ENCODE data around the gene GRIP1. TPM values are rescaled to one million over a fixed set of nuclear protein-coding genes. Genes with fewer than 3 reads are reported as not detected.

GRIP1 gene
- total and polyA plus RNA-seq, 2 donors from 2014 or later, result 3.9 to 18.4 TPM

- DNase-seq (no peak), FAIRE-seq (no peak)
- intact Hi-C loops (cut with DNase I), result no loop called here
- no peaks in the 10 kb centered on the region for H3K36me3 ChIP-seq (ENCODE audit: control insufficient read depth in 2 of 3, insufficient read depth in 3 of 3, low read length in 3 of 3)
- H3K9ac ChIP-seq (ENCODE audit: low read length in 3 of 3), result no peak overlapping the region
- no peak overlapping the region for H3K4me3 ChIP-seq (ENCODE audit: low read length in 3 of 3)
- no peaks in the 10 kb centered on the region for H3K27me3 ChIP-seq (ENCODE audit: control insufficient read depth, insufficient read depth, low read length)
- no peak for TF ChIP-seq CTCF (IDR thresholded peaks at IDR 0.05; ENCODE audit: borderline replicate concordance, extremely low read depth, insufficient read depth)
- H3K9me3 ChIP-seq (ENCODE audit: control insufficient read depth in 2 of 3, insufficient read depth in 1 of 3, low read length in 3 of 3), result no peaks in the 10 kb centered on the region
- peaks cover 0 to 5% (median 0%) of the 10 kb centered on the region in 3 donors for H3K4me1 ChIP-seq (ENCODE audit: control insufficient read depth in 2 of 3, insufficient read depth in 2 of 3, low read depth in 1 of 3, low read length in 3 of 3)
- H3K27ac ChIP-seq (ENCODE audit: low read depth in 2 of 2, low read length in 2 of 2), result no peak overlapping the region
These were observed 76.3 kb downstream of the GRIP1 start for GRCh38 chr12:66602483-66603143.

GRCh38 chr12:66600903-66601302 lies 78.0 kb downstream of the GRIP1 start:
- intact Hi-C loops (cut with DNase I), result no loop called here
- Histone ChIP-seq H3K4me1 (ENCODE audit: control insufficient read depth in 2 of 3, insufficient read depth in 2 of 3, low read depth in 1 of 3, low read length in 3 of 3) (peaks cover 0 to 5% (median 0%) of the 10 kb centered on the region in 3 donors), H3K27ac (ENCODE audit: low read depth in 2 of 2, low read length in 2 of 2) (no peak overlapping the region), H3K27me3 (ENCODE audit: control insufficient read depth, insufficient read depth, low read length) (no peaks in the 10 kb centered on the region), H3K9ac (ENCODE audit: low read length in 3 of 3) (no peak overlapping the region), H3K36me3 (ENCODE audit: control insufficient read depth in 2 of 3, insufficient read depth in 3 of 3, low read length in 3 of 3) (no peaks in the 10 kb centered on the region), H3K9me3 (ENCODE audit: control insufficient read depth in 2 of 3, insufficient read depth in 1 of 3, low read length in 3 of 3) (no peaks in the 10 kb centered on the region), H3K4me3 (ENCODE audit: low read length in 3 of 3) (no peak overlapping the region)
- no peak for FAIRE-seq
- no peak for DNase-seq
- TF ChIP-seq CTCF (IDR thresholded peaks at IDR 0.05; ENCODE audit: borderline replicate concordance, extremely low read depth, insufficient read depth), result no peak

GRCh38 chr12:66599816-66600215 lies 79.1 kb downstream of the GRIP1 start:
- intact Hi-C loops (cut with DNase I), result no loop called here
- Histone ChIP-seq H3K27me3 (ENCODE audit: control insufficient read depth, insufficient read depth, low read length) (no peaks in the 10 kb centered on the region), H3K4me3 (ENCODE audit: low read length in 3 of 3) (no peak overlapping the region), H3K36me3 (ENCODE audit: control insufficient read depth in 2 of 3, insufficient read depth in 3 of 3, low read length in 3 of 3) (no peaks in the 10 kb centered on the region), H3K4me1 (ENCODE audit: control insufficient read depth in 2 of 3, insufficient read depth in 2 of 3, low read depth in 1 of 3, low read length in 3 of 3) (peaks cover 0 to 5% (median 0%) of the 10 kb centered on the region in 3 donors), H3K9ac (ENCODE audit: low read length in 3 of 3) (no peak overlapping the region), H3K9me3 (ENCODE audit: control insufficient read depth in 2 of 3, insufficient read depth in 1 of 3, low read length in 3 of 3) (no peaks in the 10 kb centered on the region), H3K27ac (ENCODE audit: low read depth in 2 of 2, low read length in 2 of 2) (no peak overlapping the region)
- FAIRE-seq, result no peak
- DNase-seq, result no peak
- TF ChIP-seq CTCF (IDR thresholded peaks at IDR 0.05; ENCODE audit: borderline replicate concordance, extremely low read depth, insufficient read depth), result no peak

- no peaks in the 10 kb centered on the region for H3K36me3 ChIP-seq (ENCODE audit: control insufficient read depth in 2 of 3, insufficient read depth in 3 of 3, low read length in 3 of 3)
- no peaks in the 10 kb centered on the region for H3K27me3 ChIP-seq (ENCODE audit: control insufficient read depth, insufficient read depth, low read length)
- no peak overlapping the region for H3K4me3 ChIP-seq (ENCODE audit: low read length in 3 of 3)
- intact Hi-C loops (cut with DNase I), result no loop called here
- TF ChIP-seq CTCF (IDR thresholded peaks at IDR 0.05; ENCODE audit: borderline replicate concordance, extremely low read depth, insufficient read depth), result no peak
- DNase-seq, result no peak
- H3K4me1 ChIP-seq (ENCODE audit: control insufficient read depth in 2 of 3, insufficient read depth in 2 of 3, low read depth in 1 of 3, low read length in 3 of 3), result peaks cover 0 to 5% (median 0%) of the 10 kb centered on the region in 3 donors
- no peaks in the 10 kb centered on the region for H3K9me3 ChIP-seq (ENCODE audit: control insufficient read depth in 2 of 3, insufficient read depth in 1 of 3, low read length in 3 of 3)
- FAIRE-seq, result no peak
- no peak overlapping the region for H3K27ac ChIP-seq (ENCODE audit: low read depth in 2 of 2, low read length in 2 of 2)
- no peak overlapping the region for H3K9ac ChIP-seq (ENCODE audit: low read length in 3 of 3)
These were observed 80.3 kb downstream of the GRIP1 start for GRCh38 chr12:66598608-66599007.
